NCI-H2081 (cell line): Measurements from ENCODE around the gene SLCO4A1.

Source experiments
- DNase-seq, 2 experiments: peaks; one replicate each; lab custom pipeline; 2025; lab: John Stamatoyannopoulos, UW

The SLCO4A1 gene, protein sequence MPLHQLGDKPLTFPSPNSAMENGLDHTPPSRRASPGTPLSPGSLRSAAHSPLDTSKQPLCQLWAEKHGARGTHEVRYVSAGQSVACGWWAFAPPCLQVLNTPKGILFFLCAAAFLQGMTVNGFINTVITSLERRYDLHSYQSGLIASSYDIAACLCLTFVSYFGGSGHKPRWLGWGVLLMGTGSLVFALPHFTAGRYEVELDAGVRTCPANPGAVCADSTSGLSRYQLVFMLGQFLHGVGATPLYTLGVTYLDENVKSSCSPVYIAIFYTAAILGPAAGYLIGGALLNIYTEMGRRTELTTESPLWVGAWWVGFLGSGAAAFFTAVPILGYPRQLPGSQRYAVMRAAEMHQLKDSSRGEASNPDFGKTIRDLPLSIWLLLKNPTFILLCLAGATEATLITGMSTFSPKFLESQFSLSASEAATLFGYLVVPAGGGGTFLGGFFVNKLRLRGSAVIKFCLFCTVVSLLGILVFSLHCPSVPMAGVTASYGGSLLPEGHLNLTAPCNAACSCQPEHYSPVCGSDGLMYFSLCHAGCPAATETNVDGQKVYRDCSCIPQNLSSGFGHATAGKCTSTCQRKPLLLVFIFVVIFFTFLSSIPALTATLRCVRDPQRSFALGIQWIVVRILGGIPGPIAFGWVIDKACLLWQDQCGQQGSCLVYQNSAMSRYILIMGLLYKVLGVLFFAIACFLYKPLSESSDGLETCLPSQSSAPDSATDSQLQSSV

DNA sequence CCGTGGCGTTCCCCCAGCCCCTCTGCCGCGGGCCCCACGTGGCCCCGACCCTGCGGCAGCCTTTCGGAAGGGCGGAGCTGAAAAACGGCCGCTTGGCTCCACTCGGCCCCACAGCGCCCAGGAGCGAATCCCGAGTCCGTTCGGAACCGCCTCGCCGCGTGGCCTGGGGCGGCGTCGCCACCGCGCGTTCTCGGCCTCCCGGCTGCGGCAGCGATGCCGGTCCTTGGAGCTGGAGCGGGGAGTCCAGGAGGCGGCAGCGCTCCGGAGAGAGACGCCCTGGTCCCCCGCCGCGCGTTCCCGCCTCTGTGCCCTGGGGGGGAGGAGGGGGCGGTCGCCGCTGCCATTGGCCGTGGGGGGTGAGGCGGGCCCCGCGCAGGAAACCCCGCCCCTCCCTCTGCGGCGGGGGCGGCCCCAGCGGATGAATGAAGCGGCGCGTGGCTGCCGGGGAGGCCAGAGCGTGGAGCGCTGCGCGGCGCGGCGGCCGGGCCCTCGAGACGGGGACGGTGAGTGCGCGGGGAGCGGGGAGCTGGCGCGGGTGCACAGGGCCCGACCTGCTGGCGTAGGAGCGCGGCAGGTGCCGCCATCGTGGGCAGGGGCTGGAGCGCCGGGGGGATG lies at the start of gene SLCO4A1:
TSS of gene SLCO4A1 (plus strand) at position 453 of the 615 bp plus-strand sequence. CDS start 13,952 bp downstream, outside the sequence.
- DNase-seq, result peak; percentile 85 to 86

DNA sequence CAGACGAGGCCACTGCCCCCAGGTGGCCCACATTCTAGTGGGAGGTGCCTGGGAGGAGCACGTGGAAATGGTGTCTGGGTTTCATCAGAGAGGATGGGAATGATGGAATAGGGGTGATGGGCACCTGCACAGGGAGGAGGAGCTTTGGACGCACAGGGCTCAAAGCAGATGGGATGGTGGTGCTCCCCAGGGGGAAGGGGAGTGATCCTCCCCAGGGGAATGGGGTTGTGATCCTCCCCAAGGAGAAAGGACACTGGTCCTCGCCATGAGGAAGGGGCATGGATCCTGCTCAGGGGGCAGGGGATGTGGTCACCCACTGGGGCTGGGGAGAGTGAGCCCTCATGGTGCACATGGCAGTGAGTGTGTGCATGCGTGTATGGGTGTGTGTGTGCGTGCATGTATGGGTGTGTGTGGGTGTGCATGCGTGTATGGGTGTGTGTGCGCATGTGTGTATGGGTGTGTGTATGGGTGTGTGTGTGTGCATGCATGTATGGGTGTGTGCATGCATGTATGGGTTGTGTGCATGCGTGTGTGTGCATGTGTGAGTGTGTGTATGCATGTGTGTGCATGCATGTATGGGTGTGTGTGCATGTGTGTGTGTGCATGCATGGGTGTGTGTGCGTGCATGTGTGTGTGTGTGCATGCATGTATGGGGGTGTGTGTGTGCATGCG lies 49.7 kb upstream of the SLCO4A1 start:
- no peak for DNase-seq

DNA sequence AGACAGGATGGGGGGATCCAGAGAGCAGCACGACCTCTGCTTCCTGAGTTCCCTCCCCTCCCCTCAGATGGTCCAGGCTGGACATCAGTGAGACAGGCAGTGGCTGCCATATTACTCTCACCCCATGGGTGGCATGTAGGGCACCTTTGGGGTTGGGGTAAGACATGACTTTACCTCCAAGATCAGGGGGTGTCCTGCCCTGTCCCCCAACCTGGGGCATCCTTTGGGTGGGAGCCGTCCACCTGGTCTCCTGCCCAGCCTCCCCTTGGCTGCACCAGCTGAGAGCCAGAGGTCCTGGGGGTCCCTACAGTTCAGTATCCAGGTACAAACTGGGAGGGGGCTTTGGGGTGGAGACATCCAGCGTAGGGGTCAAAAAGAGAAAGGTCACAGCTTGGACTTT lies 48.7 kb upstream of the SLCO4A1 start:
- DNase-seq, result no peak

DNA sequence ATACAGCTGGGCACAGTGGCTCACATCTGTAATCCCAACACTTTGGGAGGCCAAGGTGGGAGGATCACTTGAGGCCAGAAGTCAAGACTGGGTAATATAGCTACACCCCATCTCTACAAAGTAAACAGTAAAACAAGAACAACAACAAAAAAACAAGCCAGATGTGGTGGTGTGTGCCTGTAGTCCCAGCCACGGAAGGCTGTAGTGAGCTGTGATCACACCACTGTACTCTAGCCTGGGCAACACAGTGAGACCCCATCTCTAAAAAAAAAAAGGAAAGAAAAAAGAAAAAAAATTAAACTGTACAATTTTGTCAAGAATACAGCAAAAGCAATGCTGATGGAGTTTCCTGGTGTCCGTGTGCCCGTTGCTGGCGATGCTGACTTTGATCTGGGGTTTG lies 47.2 kb upstream of the SLCO4A1 start:
- no peak for DNase-seq

DNA sequence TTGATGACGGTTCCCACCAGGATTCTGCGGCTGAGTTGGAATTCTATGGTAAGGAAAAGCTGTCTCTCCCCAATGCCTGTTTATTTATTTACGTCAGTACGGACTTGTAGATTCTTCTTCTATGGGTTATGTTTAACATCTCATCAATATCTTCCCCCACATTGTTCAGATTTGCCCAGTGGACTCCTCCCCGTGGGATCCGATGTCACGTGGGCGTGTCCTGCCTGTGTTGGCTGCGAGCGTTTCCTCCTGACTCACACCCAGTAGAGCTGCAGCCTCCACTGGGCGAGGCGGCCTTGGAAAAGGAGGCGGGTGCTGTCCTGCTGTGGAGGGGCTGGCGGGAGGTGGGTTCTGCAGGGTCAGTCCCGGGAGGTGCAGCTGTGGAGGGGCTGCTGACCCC lies 46.8 kb upstream of the SLCO4A1 start:
- no peak for DNase-seq

DNA sequence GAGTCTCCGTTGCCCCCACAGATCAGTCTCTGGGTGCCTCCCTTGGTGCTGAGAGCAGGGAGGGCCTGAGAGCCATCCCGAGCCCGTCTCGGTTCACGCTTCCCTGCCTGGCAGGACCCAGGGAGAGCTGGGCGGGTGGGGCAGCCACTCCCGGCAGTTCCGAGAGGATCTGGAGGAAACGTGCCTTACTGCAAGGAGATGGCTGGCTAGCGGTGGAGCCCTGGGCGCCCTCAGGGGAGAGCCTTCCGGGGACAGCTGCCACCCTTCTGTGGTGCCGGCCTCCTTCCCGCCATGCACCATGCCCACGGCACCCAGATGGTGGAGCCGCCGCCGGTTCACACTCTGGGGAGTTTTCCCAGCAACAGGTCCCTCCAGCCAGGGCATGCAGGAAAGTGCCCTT lies 45.8 kb upstream of the SLCO4A1 start:
- DNase-seq, result no peak

DNA sequence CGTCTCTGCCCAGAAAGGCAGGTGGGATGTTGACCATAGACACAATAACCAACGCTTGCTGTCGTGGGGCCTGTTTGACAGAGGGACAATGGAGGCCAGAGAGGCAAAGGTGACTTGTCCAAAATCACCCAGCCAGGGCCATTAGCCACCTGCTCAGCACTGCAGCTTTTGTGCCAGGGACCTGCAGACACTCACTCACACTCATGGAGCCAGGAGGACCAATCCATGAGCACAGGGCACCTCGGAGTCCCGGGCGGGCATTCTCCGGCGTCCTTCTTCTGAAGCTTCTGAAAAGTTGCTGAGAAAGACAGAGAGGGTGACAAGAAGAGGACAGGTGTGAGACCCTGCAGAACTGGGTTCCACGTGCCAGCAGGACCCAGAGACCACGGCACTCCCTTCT lies 45.4 kb upstream of the SLCO4A1 start:
- no peak for DNase-seq

DNA sequence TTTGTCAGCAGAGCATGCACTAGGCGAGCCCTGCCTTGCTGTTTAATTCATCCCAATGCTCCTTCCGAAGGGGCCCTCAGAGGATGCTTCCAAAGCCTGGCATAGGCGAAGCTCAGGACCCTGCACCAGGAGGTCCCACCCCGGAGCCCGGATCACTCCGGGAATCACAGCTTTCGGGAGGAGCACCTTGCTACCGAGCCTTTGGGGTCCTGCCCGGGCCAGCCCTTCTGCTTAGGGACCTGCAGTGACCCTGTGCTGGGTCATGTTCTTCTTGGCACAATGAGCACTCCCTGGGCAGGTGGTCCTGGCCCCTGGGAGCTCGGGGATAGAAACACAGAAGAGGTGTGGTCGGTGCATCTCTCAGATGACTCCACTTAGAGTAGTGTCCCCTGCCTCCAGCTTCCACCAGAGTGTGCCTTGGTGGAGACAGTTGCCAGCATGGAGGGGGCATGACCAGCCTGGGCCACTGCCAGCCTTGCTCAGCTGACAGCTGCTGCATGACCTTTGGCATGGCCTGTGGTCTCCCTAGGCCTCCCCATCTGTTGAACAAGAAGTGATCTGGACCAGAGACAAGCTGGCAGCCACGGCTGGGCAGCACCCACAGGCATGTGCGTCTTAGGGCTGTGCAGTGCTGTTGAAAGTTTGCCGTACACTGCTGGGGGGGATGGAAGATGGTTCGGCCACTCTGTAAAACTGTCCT lies 44.7 kb upstream of the SLCO4A1 start:
- DNase-seq, result no peak

DNA sequence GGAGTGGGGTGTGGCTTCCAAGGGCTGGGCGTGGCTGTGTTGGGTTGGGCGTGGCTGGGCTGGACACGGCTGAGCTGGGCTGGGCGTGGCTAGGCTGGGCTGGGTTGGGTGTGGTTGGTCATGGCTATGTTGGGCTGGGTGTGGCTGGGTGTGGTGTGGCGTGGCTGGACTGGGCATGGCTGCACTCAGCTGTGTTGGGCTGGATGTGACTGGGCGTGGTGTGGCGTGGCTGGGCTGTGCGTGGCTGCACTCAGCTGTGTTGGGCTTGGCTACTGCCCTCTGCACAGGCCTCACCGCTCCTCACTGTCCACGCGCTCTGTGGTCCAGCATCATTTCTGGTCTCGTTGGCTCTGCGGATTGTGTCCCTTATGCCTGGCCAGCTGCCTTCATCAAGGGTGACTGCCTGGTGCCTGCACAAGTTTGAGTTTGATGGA lies 43.5 kb upstream of the SLCO4A1 start:
- peak in 1 of 2 experiments; percentile 6 for DNase-seq

DNA sequence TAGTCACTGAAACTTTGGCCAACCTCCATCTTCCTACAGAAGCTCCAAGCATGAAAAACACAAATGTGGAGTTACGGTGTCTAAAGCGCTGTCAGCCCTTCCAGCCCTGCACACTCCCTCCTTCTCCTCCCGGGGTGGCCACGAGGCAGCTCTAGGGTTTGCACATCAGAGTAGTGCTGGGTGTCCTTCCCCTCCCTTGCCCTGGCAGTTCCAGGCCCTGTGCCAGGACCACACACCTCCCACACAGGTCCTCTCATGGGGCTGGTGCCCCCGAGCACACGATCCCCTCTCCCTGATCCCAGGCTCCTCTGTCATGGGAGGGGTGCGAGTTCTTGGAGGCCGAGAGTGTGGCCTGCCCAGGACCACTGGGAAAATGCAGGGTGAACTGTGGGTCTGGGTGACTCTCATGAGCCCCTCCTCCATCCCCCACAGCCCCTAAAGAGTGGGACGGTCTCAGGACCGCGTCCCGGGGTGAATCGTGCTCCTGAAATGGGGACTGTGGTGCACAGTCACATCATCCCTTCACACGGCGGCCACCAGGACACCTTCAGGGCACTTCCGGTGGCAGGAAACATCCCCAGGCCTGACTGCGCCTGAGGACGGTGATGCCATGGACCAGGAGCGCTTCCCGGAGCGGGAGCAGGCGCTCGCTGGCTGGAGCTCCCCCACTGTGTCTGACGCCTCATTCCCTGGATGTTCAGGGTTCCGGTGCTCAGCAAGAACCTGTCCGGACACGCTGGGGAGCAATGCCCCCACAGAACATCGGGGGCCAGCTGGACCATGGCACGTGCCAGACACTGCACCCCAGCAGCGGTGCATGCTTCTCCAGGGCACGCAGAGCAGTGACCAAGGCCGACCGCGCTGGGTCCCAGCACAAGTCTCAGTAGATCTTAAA lies 42.8 kb upstream of the SLCO4A1 start:
- DNase-seq, result no peak

DNA sequence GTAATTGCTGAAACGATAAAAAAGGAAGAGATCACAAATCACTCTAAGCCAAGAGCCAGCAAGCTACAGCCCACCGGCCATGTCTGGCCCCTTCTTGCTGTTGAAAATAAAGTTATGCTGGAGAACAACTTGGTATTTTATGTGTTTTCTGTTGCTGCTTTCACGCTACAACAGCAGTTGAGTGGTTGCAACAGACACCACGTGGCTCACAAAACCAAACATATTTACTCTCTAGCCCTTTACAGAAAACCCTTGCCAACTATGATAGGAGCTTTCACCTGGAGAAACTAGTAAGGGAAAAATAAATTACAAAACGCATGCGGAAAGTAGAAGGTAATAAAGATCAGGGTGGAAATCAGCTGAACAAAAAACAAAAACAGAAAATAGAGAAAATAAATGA lies 41.1 kb upstream of the SLCO4A1 start:
- DNase-seq, result no peak

DNA sequence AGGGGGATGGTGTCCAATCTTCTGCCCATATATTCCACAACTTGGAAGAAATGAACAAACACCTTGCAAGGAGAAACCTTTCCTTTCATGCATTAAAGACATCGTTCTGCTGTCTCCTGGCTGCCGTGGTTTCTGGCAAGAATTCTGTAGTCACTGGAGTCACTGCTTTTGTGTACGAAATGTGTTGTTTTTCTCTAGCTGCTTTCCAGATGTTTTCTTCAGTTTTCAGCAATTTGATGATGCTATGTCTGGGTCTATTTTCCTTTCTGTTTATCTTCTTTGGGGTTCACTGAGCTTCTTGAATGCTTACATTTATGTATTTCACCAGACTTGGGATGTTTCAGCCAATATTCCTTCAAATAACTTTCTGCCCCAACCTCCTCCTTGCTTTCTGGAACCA lies 40.6 kb upstream of the SLCO4A1 start:
- DNase-seq, result no peak

DNA sequence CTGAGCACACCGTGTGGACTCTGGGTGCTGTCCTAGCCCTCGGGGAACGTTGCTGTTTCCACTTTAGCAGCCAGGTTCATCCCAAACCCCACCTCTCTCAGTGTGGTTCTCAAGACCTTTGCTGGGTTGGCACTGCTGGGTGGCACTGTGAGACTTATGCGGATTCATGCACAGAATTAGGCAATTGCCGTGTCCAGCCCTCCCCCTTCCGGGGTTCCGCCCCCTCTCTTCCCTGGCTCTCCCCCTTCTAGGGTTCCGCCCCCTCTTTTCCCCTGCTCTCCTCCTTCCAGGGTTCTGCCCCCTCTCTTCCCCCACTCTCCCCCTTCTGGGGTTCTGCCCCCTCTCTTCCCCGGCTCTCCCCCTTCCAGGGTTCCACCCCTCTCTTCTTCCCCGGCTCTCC lies 39.8 kb upstream of the SLCO4A1 start:
- DNase-seq, result peak; percentile 23 to 27

DNA sequence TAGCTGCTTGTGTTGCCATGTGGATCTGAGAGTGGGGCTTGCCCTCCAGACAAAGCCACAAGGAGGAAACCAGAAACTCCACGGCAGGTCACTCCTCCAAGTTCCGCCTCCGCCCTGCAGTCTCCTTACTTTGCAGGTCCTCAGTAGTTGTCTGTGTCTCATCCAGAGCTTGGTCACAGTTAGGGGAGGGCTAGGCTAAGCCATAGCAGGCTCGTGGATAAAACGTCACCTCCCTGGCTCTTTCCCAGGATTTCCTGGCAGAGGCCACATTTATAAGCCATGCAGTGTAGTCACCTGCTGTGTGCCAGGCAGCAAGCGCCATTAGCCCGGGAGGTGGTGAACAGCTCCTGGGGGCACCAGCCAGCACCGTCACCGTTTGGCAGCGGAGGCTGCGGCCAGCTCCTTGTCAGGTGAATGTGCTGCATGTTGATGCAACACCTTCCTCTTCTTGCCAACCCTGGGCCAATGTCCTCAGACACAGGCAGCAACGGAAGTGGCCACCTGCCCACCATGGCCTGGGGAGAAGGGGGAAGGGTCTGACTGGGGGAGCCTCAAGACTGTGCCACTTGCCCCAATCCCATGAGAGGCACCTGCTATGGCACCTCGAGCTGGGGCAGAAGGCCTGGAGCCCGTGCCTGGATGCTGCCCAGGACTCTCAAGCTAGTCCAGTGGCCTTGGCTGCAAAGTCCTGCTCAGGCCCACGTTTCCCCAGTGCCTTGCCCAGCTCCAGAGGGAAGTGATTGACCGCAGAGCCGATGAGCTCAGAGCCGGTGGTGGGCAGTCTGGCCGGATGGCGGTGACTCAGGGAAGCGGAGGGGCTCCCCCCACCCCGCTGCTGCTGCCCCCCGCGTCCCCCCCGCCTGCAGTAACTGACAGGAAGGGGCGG lies 39.0 kb upstream of the SLCO4A1 start:
- peak; percentile 88 to 95 for DNase-seq

DNA sequence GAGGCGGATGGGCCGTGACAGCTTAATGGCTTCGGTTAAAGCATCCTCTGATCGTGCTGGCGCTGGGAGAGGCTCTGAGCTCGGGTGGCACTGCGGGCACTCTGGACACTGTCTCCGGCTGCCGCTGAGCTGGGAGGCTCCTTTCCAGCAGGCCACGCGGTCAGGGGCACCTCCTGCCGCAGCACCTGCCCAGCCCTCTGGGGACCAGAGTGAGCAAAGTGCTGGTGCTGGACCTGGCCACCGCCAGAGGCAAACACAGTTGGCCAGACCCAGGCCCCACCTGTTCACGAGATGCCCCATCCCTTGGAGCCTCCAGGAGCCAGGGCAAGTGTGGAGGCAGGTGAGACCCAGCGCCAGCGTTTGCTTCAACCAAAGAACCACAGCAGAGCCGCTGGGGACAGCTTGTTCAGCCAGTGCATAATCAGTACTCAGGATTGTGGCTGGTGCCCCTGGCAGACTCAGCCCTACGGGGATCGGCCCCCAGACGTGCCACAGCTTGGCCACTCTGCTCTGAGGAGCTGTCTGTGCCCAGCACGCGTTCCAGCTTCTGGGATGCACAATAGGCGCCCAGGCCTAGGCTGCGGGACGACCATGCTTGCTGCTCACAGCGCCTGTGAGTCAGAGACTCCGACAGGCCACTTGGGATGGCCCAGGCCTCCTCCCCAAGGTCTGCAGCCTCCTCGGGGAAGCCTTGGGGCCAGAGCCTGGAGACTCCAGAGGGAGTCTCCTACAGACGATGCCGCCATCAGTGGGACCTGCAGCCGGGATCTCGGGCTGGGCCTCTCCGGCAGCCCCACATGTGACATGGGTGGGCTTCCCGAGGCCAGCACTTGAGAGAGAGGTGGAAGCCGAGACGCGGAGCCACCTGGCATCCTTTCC lies 38.2 kb upstream of the SLCO4A1 start:
- DNase-seq, result peak in 1 of 2 experiments; percentile 43

DNA sequence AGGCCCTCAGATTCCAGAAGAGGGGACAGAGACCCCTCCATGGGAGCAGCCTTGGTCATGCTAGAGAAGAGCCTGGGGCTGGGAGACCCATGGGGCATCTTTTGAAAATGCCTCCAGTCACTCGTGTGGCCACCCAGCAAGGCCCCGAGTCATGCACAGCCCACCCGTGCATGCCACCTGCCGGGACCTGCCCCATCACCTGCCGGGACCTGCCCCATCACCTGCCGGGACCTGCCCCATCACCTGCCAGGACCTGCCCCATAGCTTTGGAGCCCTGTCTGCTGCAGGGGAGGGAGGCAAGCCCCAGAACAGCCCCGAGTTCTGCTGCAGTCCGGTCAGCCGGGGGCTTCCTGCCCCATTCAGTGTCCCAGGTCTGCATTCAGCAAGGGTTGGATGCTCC lies 37.5 kb upstream of the SLCO4A1 start:
- DNase-seq, result no peak

DNA sequence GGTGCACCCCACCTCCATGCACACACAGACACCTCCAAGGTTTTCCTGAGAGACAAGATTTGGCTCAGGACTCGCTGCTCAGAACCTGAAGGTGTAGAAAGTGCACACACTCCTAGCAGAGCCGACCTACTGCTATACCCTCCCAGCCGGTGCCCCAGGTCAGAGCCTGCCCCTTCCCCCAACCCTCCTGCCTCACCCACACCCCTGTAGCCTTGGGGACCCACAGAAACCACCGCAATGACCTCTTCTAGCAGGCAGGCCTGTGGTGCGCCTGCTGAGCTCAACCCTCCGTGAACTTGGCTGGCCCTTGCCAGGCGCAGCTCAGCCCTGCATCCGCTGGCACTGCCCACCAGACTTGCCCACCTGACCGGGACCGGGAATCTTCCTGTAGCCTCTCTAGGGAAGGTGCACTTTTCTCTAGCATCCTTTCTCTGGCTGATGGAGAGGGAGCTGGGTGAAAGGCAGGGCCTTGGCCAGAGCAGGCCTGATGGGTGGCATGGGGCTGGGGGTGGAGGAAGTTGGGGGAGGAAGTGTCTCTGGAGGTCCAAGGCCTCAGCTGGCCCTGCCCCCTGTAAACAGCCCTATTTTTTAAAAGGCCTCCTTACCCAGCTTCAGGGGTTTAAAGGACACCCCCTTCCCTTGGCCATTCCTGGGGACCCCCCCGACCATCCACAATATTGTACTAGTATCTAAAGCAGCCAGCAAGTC lies 36.9 kb upstream of the SLCO4A1 start:
- DNase-seq, result no peak

DNA sequence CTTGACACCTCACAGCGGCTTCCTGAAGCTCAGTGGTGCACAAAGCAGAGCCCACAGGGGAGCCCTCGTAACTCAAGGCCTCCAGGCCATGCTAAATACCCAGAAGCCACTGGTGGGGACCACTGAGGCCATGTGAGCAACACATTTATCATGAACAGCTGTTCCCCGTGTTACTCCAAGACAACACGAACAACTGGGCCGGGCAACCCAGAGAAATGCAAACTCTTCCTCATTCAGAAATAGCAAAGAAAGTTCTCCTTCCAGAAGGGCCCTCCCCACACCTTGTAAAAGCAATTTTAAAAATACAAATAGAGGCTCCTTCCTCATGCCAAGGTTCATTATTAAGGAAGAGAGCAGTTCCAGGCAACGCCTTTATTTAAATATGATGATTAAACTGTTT lies 36.3 kb upstream of the SLCO4A1 start:
- DNase-seq, result no peak
